Transverse colon (tissue), 3 donors: ENCODE measurements around the gene CNDP2.

Experiments
- EP300 ChIP-seq: sonication (generic); formaldehyde crosslinking; IDR thresholded peaks from one replicate; pipeline ENCODE4 v1.6.1; 2017; ENCODE audit warnings: antibody characterized with exemption, low read depth
- TF ChIP-seq, protein P1 (sequence below), 5 experiments: fragments of 200-600 bp in 3 of 5; fragments of 450-650 bp in 2 of 5; sonication (generic) in 3 of 5; IDR thresholded peaks; 1 replicate in 2 of 5; 2 replicates in 3 of 5; pipeline ENCODE4 v1.5.1; 2016 to 2017; ENCODE audit warnings: antibody characterized with exemption in 5 of 5, inconsistent platforms in 3 of 5, mild to moderate bottlenecking in 2 of 5, moderate library complexity in 1 of 5

DNA sequence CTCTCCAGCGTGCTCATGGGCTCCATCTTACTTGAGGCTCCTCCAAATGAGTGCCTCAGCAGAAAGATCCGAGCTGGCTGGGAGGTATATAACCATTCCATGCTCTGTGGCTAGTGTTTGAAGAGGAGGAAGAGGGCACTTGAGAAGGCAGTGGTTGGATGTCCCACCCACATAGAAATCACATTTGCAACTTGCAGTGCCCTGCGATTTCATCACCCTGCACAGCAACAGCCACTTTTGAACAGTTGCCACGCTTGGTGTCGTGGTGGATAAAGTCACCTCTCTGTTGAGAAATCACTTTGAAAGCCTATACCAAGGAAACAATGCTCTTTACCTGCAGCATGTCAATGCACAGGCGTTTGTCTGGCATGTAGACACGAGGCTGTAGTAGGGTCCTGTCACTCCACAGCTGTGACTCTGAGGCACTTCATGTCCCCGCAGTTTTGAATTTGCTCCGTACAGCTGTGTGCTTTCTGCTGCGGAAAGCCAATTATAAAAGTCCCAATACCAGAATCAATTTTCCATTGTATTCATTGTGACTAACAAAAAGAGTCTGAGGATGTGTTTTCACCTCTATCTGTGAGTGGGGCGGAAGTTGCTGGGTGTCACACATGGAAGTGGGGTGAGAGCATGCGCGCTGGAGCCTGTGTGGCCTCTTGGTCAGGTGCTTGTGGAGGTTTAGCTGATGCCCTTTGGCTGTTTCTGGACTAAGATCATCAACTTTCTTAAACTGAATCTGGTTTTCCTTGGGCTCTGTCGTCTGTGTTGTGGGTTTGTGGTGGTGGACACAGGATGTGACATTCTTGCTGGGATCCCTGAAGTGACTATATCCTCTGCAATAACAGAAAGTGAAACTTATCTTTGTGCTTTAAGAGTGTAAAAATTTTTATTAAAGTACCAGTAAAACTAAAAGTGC, 2.8 kb downstream of the CNDP2 start:
- TF ChIP-seq, protein P1, sequence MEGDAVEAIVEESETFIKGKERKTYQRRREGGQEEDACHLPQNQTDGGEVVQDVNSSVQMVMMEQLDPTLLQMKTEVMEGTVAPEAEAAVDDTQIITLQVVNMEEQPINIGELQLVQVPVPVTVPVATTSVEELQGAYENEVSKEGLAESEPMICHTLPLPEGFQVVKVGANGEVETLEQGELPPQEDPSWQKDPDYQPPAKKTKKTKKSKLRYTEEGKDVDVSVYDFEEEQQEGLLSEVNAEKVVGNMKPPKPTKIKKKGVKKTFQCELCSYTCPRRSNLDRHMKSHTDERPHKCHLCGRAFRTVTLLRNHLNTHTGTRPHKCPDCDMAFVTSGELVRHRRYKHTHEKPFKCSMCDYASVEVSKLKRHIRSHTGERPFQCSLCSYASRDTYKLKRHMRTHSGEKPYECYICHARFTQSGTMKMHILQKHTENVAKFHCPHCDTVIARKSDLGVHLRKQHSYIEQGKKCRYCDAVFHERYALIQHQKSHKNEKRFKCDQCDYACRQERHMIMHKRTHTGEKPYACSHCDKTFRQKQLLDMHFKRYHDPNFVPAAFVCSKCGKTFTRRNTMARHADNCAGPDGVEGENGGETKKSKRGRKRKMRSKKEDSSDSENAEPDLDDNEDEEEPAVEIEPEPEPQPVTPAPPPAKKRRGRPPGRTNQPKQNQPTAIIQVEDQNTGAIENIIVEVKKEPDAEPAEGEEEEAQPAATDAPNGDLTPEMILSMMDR (IDR thresholded peaks at IDR 0.05) = no peak
- TF ChIP-seq EP300 = no peak
